H9 (cell line): ENCODE measurements around the gene GGA3. TPM values are rescaled to one million over a fixed set of nuclear protein-coding genes. Genes with fewer than 3 reads are reported as not detected.

Experiments used
- DNase-seq: peaks from one replicate; pipeline ENCODE4 v3.0.0-alpha.2; 2017
- H2AFZ ChIP-seq: one replicate; pipeline ENCODE4 v1.6.1; 2013; ENCODE audit warnings: mild to moderate bottlenecking, low read length, control low read depth, moderate library complexity
- H2AK5ac ChIP-seq: 2 replicates; pipeline ENCODE4 v1.6.1; 2013; ENCODE audit warnings: low read length, control low read depth, mixed read lengths; ENCODE audit not compliant: insufficient read length
- H2BK120ac ChIP-seq: one replicate; pipeline ENCODE4 v1.6.1; 2013; ENCODE audit warnings: low read depth, mild to moderate bottlenecking, low read length, control low read depth, inconsistent platforms; ENCODE audit not compliant: poor library complexity, severe bottlenecking
- H2BK12ac ChIP-seq: 2 replicates; pipeline ENCODE4 v1.6.1; 2013; ENCODE audit warnings: low read length, control low read depth, mixed read lengths, low read depth; ENCODE audit not compliant: insufficient read length
- H2BK15ac ChIP-seq: 2 replicates; pipeline ENCODE4 v1.6.1; 2013; ENCODE audit warnings: low read depth, low read length, control low read depth
- H2BK20ac ChIP-seq: one replicate; pipeline ENCODE4 v1.6.1; 2013; ENCODE audit warnings: low read depth, mild to moderate bottlenecking, low read length, control low read depth, inconsistent platforms; ENCODE audit not compliant: poor library complexity, severe bottlenecking
- H2BK5ac ChIP-seq: 2 replicates; pipeline ENCODE4 v1.6.1; 2013; ENCODE audit warnings: low read length, control low read depth, mixed read lengths; ENCODE audit not compliant: insufficient read length
- H3K14ac ChIP-seq: 2 replicates; pipeline ENCODE4 v1.6.1; 2013; ENCODE audit warnings: low read length, control low read depth; ENCODE audit not compliant: insufficient read depth
- H3K18ac ChIP-seq: 2 replicates; pipeline ENCODE4 v1.6.1; 2013; ENCODE audit warnings: low read depth, mild to moderate bottlenecking, mixed read lengths, low read length, control low read depth; ENCODE audit not compliant: insufficient read length
- H3K23ac ChIP-seq: 2 replicates; pipeline ENCODE4 v1.6.1; 2013; ENCODE audit warnings: low read length, control low read depth, mixed read lengths, low read depth; ENCODE audit not compliant: insufficient read length
- H3K23me2 ChIP-seq: 2 replicates; pipeline ENCODE4 v1.6.1; 2013; ENCODE audit warnings: low read depth, mild to moderate bottlenecking, mixed read lengths, low read length, control low read depth; ENCODE audit not compliant: insufficient read length, poor library complexity, severe bottlenecking
- H3K27ac ChIP-seq: 2 replicates; pipeline ENCODE4 v1.5.1; 2013; ENCODE audit warnings: low read length, control low read depth, mixed read lengths, low read depth; ENCODE audit not compliant: insufficient read length
- H3K27me3 ChIP-seq: 2 replicates; pipeline ENCODE4 v1.6.1; 2013; ENCODE audit warnings: low read length, control low read depth, inconsistent platforms; ENCODE audit not compliant: insufficient read depth
- H3K4ac ChIP-seq: 2 replicates; pipeline ENCODE4 v1.6.1; 2013; ENCODE audit warnings: low read depth, mild to moderate bottlenecking, control low read depth, inconsistent platforms, low read length, moderate library complexity
- H3K4me1 ChIP-seq: 2 replicates; pipeline ENCODE4 v1.6.1; 2013; ENCODE audit warnings: low read length, control low read depth, inconsistent platforms; ENCODE audit not compliant: insufficient read depth
- H3K4me2 ChIP-seq: 2 replicates; pipeline ENCODE4 v1.6.1; 2013; ENCODE audit warnings: low read length, control low read depth, mixed read lengths; ENCODE audit not compliant: insufficient read length, insufficient read depth
- H3K56ac ChIP-seq: 2 replicates; pipeline ENCODE4 v1.6.1; 2013; ENCODE audit warnings: low read depth, mild to moderate bottlenecking, mixed read lengths, low read length, control low read depth; ENCODE audit not compliant: insufficient read length
- H3K79me1 ChIP-seq: 2 replicates; pipeline ENCODE4 v1.6.1; 2013; ENCODE audit warnings: low read depth, mild to moderate bottlenecking, moderate library complexity, low read length, control low read depth, inconsistent platforms; ENCODE audit not compliant: insufficient read depth, poor library complexity, severe bottlenecking
- H3K79me2 ChIP-seq: 2 replicates; pipeline ENCODE4 v1.6.1; 2013; ENCODE audit warnings: low read length, control low read depth, inconsistent platforms; ENCODE audit not compliant: insufficient read depth
- H3K9ac ChIP-seq: 2 replicates; pipeline ENCODE4 v1.6.1; 2013; ENCODE audit warnings: low read length, control low read depth, mixed read lengths; ENCODE audit not compliant: insufficient read length; ENCODE audit errors: extremely low read depth
- H3K9me3 ChIP-seq: one replicate; pipeline ENCODE4 v1.6.1; 2013; ENCODE audit warnings: low read depth, low read length, inconsistent platforms; ENCODE audit not compliant: control insufficient read depth
- H3T11ph ChIP-seq: one replicate; pipeline ENCODE4 v1.6.1; 2013; ENCODE audit warnings: mild to moderate bottlenecking, low read length, control low read depth, inconsistent platforms
- H4K20me1 ChIP-seq: one replicate; pipeline ENCODE4 v1.6.1; 2013; ENCODE audit not compliant: control insufficient read depth, insufficient read length, insufficient read depth
- H4K5ac ChIP-seq: 2 replicates; pipeline ENCODE4 v1.6.1; 2013; ENCODE audit warnings: low read depth, mild to moderate bottlenecking, mixed read lengths, low read length, control low read depth; ENCODE audit not compliant: insufficient read length
- H4K8ac ChIP-seq: replicated peaks from 2 replicates; pipeline ENCODE4 v1.6.1; 2013; ENCODE audit warnings: low read length, control low read depth, mixed read lengths, low read depth; ENCODE audit not compliant: insufficient read length
- H4K91ac ChIP-seq: 2 replicates; pipeline ENCODE4 v1.6.1; 2013; ENCODE audit warnings: low read depth, mild to moderate bottlenecking, moderate library complexity, mixed read lengths, low read length, control low read depth; ENCODE audit not compliant: insufficient read length
- H3K27ac Mint-ChIP-seq, 3 experiments: 2 replicates in 2 of 3; 3 replicates in 1 of 3; pipeline ENCODE4 v1.8.0; 2020 to 2021; ENCODE audit warnings: mixed read lengths in 3 of 3, mild to moderate bottlenecking in 1 of 3, moderate library complexity in 1 of 3
- H3K27me3 Mint-ChIP-seq: 2 replicates; pipeline ENCODE4 v1.8.0; 2021; ENCODE audit warnings: low read depth, mild to moderate bottlenecking, moderate library complexity, mixed read lengths
- H3K36me3 Mint-ChIP-seq, 3 experiments: 2 replicates in 2 of 3; 3 replicates in 1 of 3; pipeline ENCODE4 v1.8.0; 2020 to 2021; ENCODE audit warnings: low read depth in 3 of 3, mixed read lengths in 3 of 3; ENCODE audit not compliant: insufficient read depth in 1 of 3
- H3K4me1 Mint-ChIP-seq, 2 experiments: 2 replicates each; pipeline ENCODE4 v1.8.0; 2020; ENCODE audit warnings: mixed read lengths in 2 of 2
- H3K4me3 Mint-ChIP-seq, 2 experiments: 2 replicates in 1 of 2; 3 replicates in 1 of 2; pipeline ENCODE4 v1.8.0; 2020 to 2021; ENCODE audit warnings: mild to moderate bottlenecking in 2 of 2, mixed read lengths in 2 of 2, moderate library complexity in 1 of 2
- H3K9me3 Mint-ChIP-seq, 2 experiments: 2 replicates in 1 of 2; 3 replicates in 1 of 2; pipeline ENCODE4 v1.8.0; 2020; ENCODE audit warnings: mild to moderate bottlenecking in 2 of 2, mixed read lengths in 2 of 2, moderate library complexity in 1 of 2
- CTCF ChIP-seq: fragments of 200-600 bp; sonication (generic); conservative IDR thresholded peaks from 3 replicates; pipeline ENCODE4 v1.8.0; 2021; ENCODE audit warnings: antibody characterized with exemption, mild to moderate bottlenecking
- WGBS: extraction: QIAGEN DNeasy Blood & Tissue Kit; methylation state at CpG from one replicate; pipeline ENCODE4 v1.1.7; 2013; ENCODE audit warnings: missing lambda C conversion rate, low lambda C conversion rate, mixed read lengths; ENCODE audit not compliant: insufficient read length; ENCODE audit errors: extremely low coverage; 5-methylcytosine and 5-hydroxymethylcytosine counted together
- total RNA-seq: library from RNA; stranded (reverse); gene quantifications from 2 replicates; pipeline ENCODE4 v1.2.1, GENCODE V29; 2021

GGA3 gene
- total RNA-seq, 1 experiment from 2014 or later = 50.3 TPM

GRCh38 chr17:75270218-75270965, 9.0 kb upstream of the GGA3 start:
- Mint-ChIP-seq H3K36me3 (peaks cover 0 to 41% (median 39%) of the 10 kb centered on the region in 3 experiments; a peak in 6 of 7 replicates), H3K4me1 (peaks cover 15 to 20% of the 10 kb centered on the region in 2 experiments), H3K4me3 (peak overlapping the region; percentile 76 to 86), H3K27ac (peak overlapping the region in 2 of 3 experiments; percentile 44 to 89; a peak in 4 of 7 replicates), H3K27me3 (no peaks in the 10 kb centered on the region; the same call in 1 of the 2 replicates), H3K9me3 (no peaks in the 10 kb centered on the region)
- Histone ChIP-seq H3K9me3 (no peaks in the 10 kb centered on the region), H3K18ac (peak overlapping the region; percentile 1), H4K91ac (no peak overlapping the region), H4K5ac (no peak overlapping the region), H2BK20ac (no peak overlapping the region), H2AFZ (no peak overlapping the region), H3K27me3 (no peaks in the 10 kb centered on the region), H3T11ph (no peak overlapping the region), H2BK5ac (no peak overlapping the region), H3K27ac (no peak overlapping the region), H3K4ac (no peak overlapping the region), H3K9ac (peak overlapping the region; percentile 42), H3K4me1 (0 out of 2 replicates have a peak, but pooled peaks cover 2% of the 10 kb centered on the region), H3K79me1 (no peaks in the 10 kb centered on the region), H3K4me2 (peak overlapping the region; percentile 74), H3K79me2 (no peaks in the 10 kb centered on the region), H2BK15ac (no peak overlapping the region), H3K14ac (peak overlapping the region; percentile 21; the same call in 1 of the 2 replicates), H2BK120ac (no peak overlapping the region), H4K20me1 (no peaks in the 10 kb centered on the region), H4K8ac (no peak overlapping the region), H2AK5ac (no peak overlapping the region), H3K23ac (no peak overlapping the region), H3K23me2 (peaks cover 22% of the 10 kb centered on the region), H2BK12ac (no peak overlapping the region), H3K56ac (no peak overlapping the region)
- TF ChIP-seq CTCF = no peak
- peak; percentile 82 for DNase-seq
- no CpG with 5 or more reads among the region's 47 CpGs for WGBS
